Common myeloid progenitor, CD34-positive (primary cell): Measurements from ENCODE around the gene CCDC85C.

Source experiments
- CTCF ChIA-PET: fragments of 350-600 bp; sonication (Branson Sonifier 250); formaldehyde crosslinking; loops from one replicate; lab custom pipeline; 2021; ENCODE audit warnings: antibody characterized with exemption; lab: Charles Lee
- POLR2A ChIA-PET: fragments of 350-600 bp; sonication (Branson Sonifier 250); formaldehyde crosslinking; loops from one replicate; lab custom pipeline; 2021; ENCODE audit warnings: antibody characterized with exemption; lab: Charles Lee
- DNase-seq, 3 donors: peaks; one replicate each; pipeline versions ENCODE4 v3.0.0 to v3.0.0-alpha.2; 2013
- H3K27ac ChIP-seq, 2 experiments: 1 replicate in 1 of 2; 2 replicates in 1 of 2; pipeline ENCODE4 v1.7.0; 2013; ENCODE audit warnings: inconsistent platforms in 2 of 2, low read length in 2 of 2, mild to moderate bottlenecking in 2 of 2, low read depth in 1 of 2, moderate library complexity in 1 of 2; ENCODE audit not compliant: severe bottlenecking in 2 of 2, insufficient read depth in 1 of 2, poor library complexity in 1 of 2
- H3K27me3 ChIP-seq, 5 experiments: replicated peaks in 2 of 5; 1 replicate in 3 of 5; 2 replicates in 2 of 5; pipeline versions ENCODE4 v1.6.1 to v1.7.0; 2013; ENCODE audit warnings: low read length in 4 of 5, mild to moderate bottlenecking in 2 of 5, moderate library complexity in 2 of 5, inconsistent platforms in 1 of 5; ENCODE audit not compliant: insufficient read depth in 5 of 5, control insufficient read depth in 4 of 5
- H3K36me3 ChIP-seq, 4 experiments: 1 replicate in 2 of 4; 2 replicates in 2 of 4; pipeline versions ENCODE4 v1.6.1 to v1.7.0; 2013; ENCODE audit warnings: low read length in 3 of 4, control low read depth in 1 of 4, mild to moderate bottlenecking in 1 of 4; ENCODE audit not compliant: control insufficient read depth in 4 of 4, insufficient read depth in 4 of 4
- H3K4me1 ChIP-seq, 4 experiments: 1 replicate in 3 of 4; 2 replicates in 1 of 4; pipeline versions ENCODE4 v1.6.1 to v1.7.1; 2013; ENCODE audit warnings: low read length in 3 of 4, mild to moderate bottlenecking in 3 of 4, control low read depth in 1 of 4, inconsistent platforms in 1 of 4, moderate library complexity in 1 of 4; ENCODE audit not compliant: control insufficient read depth in 4 of 4, insufficient read depth in 4 of 4; ENCODE audit errors: control extremely low read depth in 1 of 4
- H3K4me3 ChIP-seq, 7 experiments: 1 replicate in 4 of 7; 2 replicates in 3 of 7; pipeline versions ENCODE4 v1.5.1 to v1.7.0; 2013; ENCODE audit warnings: mild to moderate bottlenecking in 7 of 7, low read length in 6 of 7, moderate library complexity in 6 of 7, inconsistent platforms in 2 of 7, low read depth in 2 of 7, control low read depth in 1 of 7; ENCODE audit not compliant: insufficient read depth in 4 of 7, control insufficient read depth in 1 of 7; ENCODE audit errors: extremely low read depth in 1 of 7
- H3K9me3 ChIP-seq, 5 experiments: 1 replicate in 4 of 5; 2 replicates in 1 of 5; pipeline versions ENCODE4 v1.6.1 to v1.7.1; 2013; ENCODE audit warnings: low read length in 4 of 5, mild to moderate bottlenecking in 2 of 5, inconsistent platforms in 1 of 5, low read depth in 1 of 5, moderate library complexity in 1 of 5; ENCODE audit not compliant: control insufficient read depth in 4 of 5, insufficient read depth in 2 of 5; ENCODE audit errors: control extremely low read depth in 1 of 5
- WGBS: methylation state at CpG from one replicate; pipeline ENCODE4 v1.1.5; 2013; ENCODE audit not compliant: insufficient coverage; 5-methylcytosine and 5-hydroxymethylcytosine counted together

The CCDC85C gene

GRCh38 chr14:99524804-99525698 lies 79.0 kb downstream of the CCDC85C start:
- no peaks in the 10 kb centered on the region for H3K36me3 ChIP-seq
- DNase-seq = no peak
- no peak overlapping the region for H3K4me3 ChIP-seq
- ChIA-PET CTCF (interaction anchor here (1.4 to 1.5 kb wide), 3 partner anchors 9 to 102 kb away, joined by 3 to 5 read pairs (median 4); no protein-coding TSS in a partner anchor), POLR2A (interaction anchor here (1.0 kb wide), 1 partner anchor 9 kb away, joined by 7 read pairs; no protein-coding TSS in a partner anchor)
- no peak overlapping the region for H3K27ac ChIP-seq
- H3K9me3 ChIP-seq = no peaks in the 10 kb centered on the region
- H3K27me3 ChIP-seq = no peaks in the 10 kb centered on the region
- H3K4me1 ChIP-seq = no peaks in the 10 kb centered on the region
- WGBS = 90% methylated on average over 16 of the region's 17 CpGs

GRCh38 chr14:99524091-99524661 lies 79.8 kb downstream of the CCDC85C start:
- no peak for DNase-seq
- Histone ChIP-seq H3K27ac (no peak overlapping the region), H3K36me3 (no peaks in the 10 kb centered on the region), H3K4me3 (no peak overlapping the region), H3K27me3 (no peaks in the 10 kb centered on the region), H3K9me3 (no peaks in the 10 kb centered on the region), H3K4me1 (no peaks in the 10 kb centered on the region)
- WGBS = 97% methylated on average over 11 of the region's 16 CpGs
- CTCF ChIA-PET = interaction anchor here (1.4 to 1.5 kb wide), 3 partner anchors 10 to 103 kb away, joined by 3 to 5 read pairs (median 4); no protein-coding TSS in a partner anchor
- POLR2A ChIA-PET = no interaction called here

GRCh38 chr14:99523704-99524055 lies 80.3 kb downstream of the CCDC85C start:
- H3K4me3 ChIP-seq = no peak overlapping the region
- H3K4me1 ChIP-seq = no peaks in the 10 kb centered on the region
- 60% methylated on average over 1 of the region's 5 CpGs for WGBS
- H3K36me3 ChIP-seq = no peaks in the 10 kb centered on the region
- ChIA-PET POLR2A (no interaction called here), CTCF (interaction anchor here (1.5 kb wide), 1 partner anchor 17 kb away, joined by 3 read pairs; no protein-coding TSS in a partner anchor)
- no peaks in the 10 kb centered on the region for H3K27me3 ChIP-seq
- no peak for DNase-seq
- no peak overlapping the region for H3K27ac ChIP-seq
- no peaks in the 10 kb centered on the region for H3K9me3 ChIP-seq

GRCh38 chr14:99522934-99523703 lies 80.9 kb downstream of the CCDC85C start:
- H3K27me3 ChIP-seq = no peaks in the 10 kb centered on the region
- CTCF ChIA-PET = interaction anchor here (1.5 kb wide), 1 partner anchor 18 kb away, joined by 3 read pairs; no protein-coding TSS in a partner anchor
- H3K4me3 ChIP-seq = no peak overlapping the region
- no peaks in the 10 kb centered on the region for H3K36me3 ChIP-seq
- H3K27ac ChIP-seq = no peak overlapping the region
- DNase-seq = no peak
- POLR2A ChIA-PET = no interaction called here
- WGBS = 94% methylated on average over 7 of the region's 14 CpGs
- H3K4me1 ChIP-seq = no peaks in the 10 kb centered on the region
- no peaks in the 10 kb centered on the region for H3K9me3 ChIP-seq

- no peaks in the 10 kb centered on the region for H3K36me3 ChIP-seq
- H3K4me3 ChIP-seq = no peak overlapping the region
- H3K27ac ChIP-seq = no peak overlapping the region
- CTCF ChIA-PET = interaction anchor here (1.5 kb wide), 1 partner anchor 106 kb away, joined by 8 read pairs; no protein-coding TSS in a partner anchor
- 83% methylated on average over 6 of the region's 12 CpGs for WGBS
- no peaks in the 10 kb centered on the region for H3K9me3 ChIP-seq
- H3K27me3 ChIP-seq = no peaks in the 10 kb centered on the region
- H3K4me1 ChIP-seq = no peaks in the 10 kb centered on the region
- no peak for DNase-seq
- POLR2A ChIA-PET = no interaction called here
Measured at GRCh38 chr14:99522457-99522891, 81.5 kb downstream of the CCDC85C start.

GRCh38 chr14:99522025-99522401 lies 82.0 kb downstream of the CCDC85C start:
- WGBS = 91% methylated on average over 15 of the region's 18 CpGs
- ChIA-PET POLR2A (no interaction called here), CTCF (interaction anchor here (1.5 to 1.6 kb wide), 3 partner anchors 102 to 106 kb away, joined by 3 to 8 read pairs (median 3); no protein-coding TSS in a partner anchor)
- no peaks in the 10 kb centered on the region for H3K36me3 ChIP-seq
- H3K4me3 ChIP-seq = no peak overlapping the region
- no peaks in the 10 kb centered on the region for H3K4me1 ChIP-seq
- no peak for DNase-seq
- H3K27ac ChIP-seq = no peak overlapping the region
- no peaks in the 10 kb centered on the region for H3K9me3 ChIP-seq
- no peaks in the 10 kb centered on the region for H3K27me3 ChIP-seq
